H1 (cell line): ENCODE measurements around the gene INTS1. TPM values are rescaled to one million over a fixed set of nuclear protein-coding genes. Genes with fewer than 3 reads are reported as not detected.

Experiments
- CTCF ChIA-PET: fragments of 300-600 bp; sonication (Branson Sonifier 250); formaldehyde crosslinking; loops from one replicate; lab custom pipeline; 2021; ENCODE audit not compliant: partially characterized antibody; lab: Charles Lee
- POLR2A ChIA-PET: fragments of 300-600 bp; sonication (Branson Sonifier 250); formaldehyde crosslinking; loops from one replicate; lab custom pipeline; 2021; ENCODE audit warnings: inconsistent platforms; ENCODE audit not compliant: partially characterized antibody; lab: Charles Lee
- DNase-seq, 2 experiments: peaks; one replicate each; pipeline versions ENCODE4 v3.0.0 to v3.0.0-alpha.2; 2010 to 2022; ENCODE audit warnings: low spot score in 2 of 2, low read depth in 1 of 2, mixed read lengths in 1 of 2
- FAIRE-seq: peaks from 2 replicates; lab custom pipeline; 2011; peaks lifted over from hg19 to GRCh38; lab: Jason Lieb, UNC
- H2AFZ ChIP-seq: 2 replicates; pipeline ENCODE4 v1.8.1; 2012; ENCODE audit warnings: low read length, inconsistent platforms
- H2AK5ac ChIP-seq: 2 replicates; pipeline ENCODE4 v1.6.1; 2013; ENCODE audit warnings: low read depth, low read length
- H2BK120ac ChIP-seq: replicated peaks from 2 replicates; pipeline ENCODE3; 2013; ENCODE audit warnings: low read depth, low read length, inconsistent platforms
- H2BK12ac ChIP-seq: 2 replicates; pipeline ENCODE4 v1.6.1; 2013; ENCODE audit warnings: low read depth, low read length
- H2BK15ac ChIP-seq: 2 replicates; pipeline ENCODE4 v1.6.1; 2013; ENCODE audit warnings: low read length
- H2BK20ac ChIP-seq: 2 replicates; pipeline ENCODE4 v1.6.1; 2013; ENCODE audit warnings: low read length
- H2BK5ac ChIP-seq: 2 replicates; pipeline ENCODE4 v1.6.1; 2013; ENCODE audit warnings: low read depth, low read length
- H3K14ac ChIP-seq: 2 replicates; pipeline ENCODE4 v1.6.1; 2013; ENCODE audit warnings: inconsistent platforms; ENCODE audit not compliant: insufficient read length
- H3K18ac ChIP-seq: 2 replicates; pipeline ENCODE4 v1.6.1; 2013; ENCODE audit warnings: low read length; ENCODE audit errors: extremely low read depth
- H3K23ac ChIP-seq: 2 replicates; pipeline ENCODE4 v1.6.1; 2013; ENCODE audit warnings: inconsistent platforms; ENCODE audit not compliant: insufficient read length
- H3K23me2 ChIP-seq: 2 replicates; pipeline ENCODE4 v1.6.1; 2013; ENCODE audit warnings: low read depth, low read length
- H3K27ac ChIP-seq: 2 replicates; pipeline ENCODE4 v1.6.1; 2011; ENCODE audit warnings: low read depth, low read length, inconsistent platforms
- H3K27me3 ChIP-seq, 4 experiments: replicated peaks in 1 of 4; 1 replicate in 1 of 4; 2 replicates in 3 of 4; pipeline versions ENCODE4 v1.6.1 to v1.8.1; 2011 to 2013; ENCODE audit warnings: low read length in 3 of 4, mild to moderate bottlenecking in 3 of 4, inconsistent platforms in 2 of 4, mixed read lengths in 2 of 4, moderate library complexity in 1 of 4; ENCODE audit not compliant: control insufficient read depth in 3 of 4, insufficient read depth in 3 of 4; ENCODE audit errors: extremely low read depth in 1 of 4
- H3K36me3 ChIP-seq, 4 experiments: 2 replicates each; pipeline versions ENCODE4 v1.6.1 to v1.8.1; 2011 to 2013; ENCODE audit warnings: mild to moderate bottlenecking in 4 of 4, low read length in 3 of 4, moderate library complexity in 2 of 4, control low read depth in 1 of 4, inconsistent platforms in 1 of 4; ENCODE audit not compliant: insufficient read depth in 4 of 4, control insufficient read depth in 2 of 4
- H3K4ac ChIP-seq: replicated peaks from 2 replicates; pipeline ENCODE3; 2013; ENCODE audit warnings: low read length, low read depth, mixed read lengths, inconsistent platforms; ENCODE audit not compliant: insufficient read length
- H3K4me1 ChIP-seq, 4 experiments: replicated peaks in 1 of 4; 1 replicate in 1 of 4; 2 replicates in 3 of 4; pipeline versions ENCODE4 v1.6.1 to v1.8.1; 2011 to 2013; ENCODE audit warnings: low read length in 3 of 4, inconsistent platforms in 2 of 4, mixed read lengths in 1 of 4; ENCODE audit not compliant: insufficient read depth in 4 of 4, control insufficient read depth in 3 of 4
- H3K4me2 ChIP-seq, 2 experiments: 2 replicates each; pipeline versions ENCODE4 v1.6.1 to v1.8.1; 2011 to 2013; ENCODE audit warnings: low read depth in 2 of 2, low read length in 2 of 2, control low read depth in 1 of 2, inconsistent platforms in 1 of 2, mild to moderate bottlenecking in 1 of 2; ENCODE audit not compliant: insufficient read depth in 1 of 2
- H3K4me3 ChIP-seq, 4 experiments: fragments of 200-600, 300-600 bp in 1 of 4; sonication (generic), shearing (Covaris generic), sonication (Bioruptor Twin) in 1 of 4; 2 replicates each; pipeline versions ENCODE4 v1.5.1 to v1.8.1; 2011 to 2016; ENCODE audit warnings: low read length in 4 of 4, low read depth in 3 of 4, control low read depth in 2 of 4, inconsistent platforms in 2 of 4, mild to moderate bottlenecking in 2 of 4, mixed read lengths in 1 of 4, moderate library complexity in 1 of 4; ENCODE audit not compliant: insufficient read depth in 2 of 4; ENCODE audit errors: extremely low read depth in 1 of 4
- H3K56ac ChIP-seq: replicated peaks from 2 replicates; pipeline ENCODE3; 2013; ENCODE audit warnings: low read depth, mild to moderate bottlenecking, mixed read lengths, low read length, inconsistent platforms; ENCODE audit not compliant: insufficient read length
- H3K79me1 ChIP-seq: 2 replicates; pipeline ENCODE4 v1.6.1; 2013; ENCODE audit warnings: low read depth, low read length, control low read depth
- H3K79me2 ChIP-seq, 2 experiments: 2 replicates each; pipeline versions ENCODE4 v1.6.1 to v1.8.1; 2012 to 2013; ENCODE audit warnings: low read length in 2 of 2, mild to moderate bottlenecking in 2 of 2, inconsistent platforms in 1 of 2; ENCODE audit not compliant: insufficient read depth in 2 of 2, control insufficient read depth in 1 of 2
- H3K9ac ChIP-seq, 4 experiments: replicated peaks in 1 of 4; 1 replicate in 1 of 4; 2 replicates in 3 of 4; pipeline versions ENCODE4 v1.6.1 to v1.8.1; 2011 to 2013; ENCODE audit warnings: low read depth in 3 of 4, low read length in 3 of 4, control low read depth in 2 of 4, mild to moderate bottlenecking in 2 of 4, moderate library complexity in 2 of 4, inconsistent platforms in 1 of 4; ENCODE audit errors: extremely low read depth in 1 of 4
- H3K9me3 ChIP-seq, 2 experiments: 2 replicates each; pipeline versions ENCODE4 v1.6.1 to v1.8.1; 2012 to 2013; ENCODE audit warnings: mild to moderate bottlenecking in 2 of 2, moderate library complexity in 2 of 2, control low read depth in 1 of 2, inconsistent platforms in 1 of 2, low read depth in 1 of 2, low read length in 1 of 2, mixed read lengths in 1 of 2; ENCODE audit not compliant: insufficient read depth in 2 of 2
- H4K20me1 ChIP-seq, 2 experiments: replicated peaks in 1 of 2; 2 replicates each; pipeline versions ENCODE3 to v1.8.1; 2011 to 2013; ENCODE audit warnings: inconsistent platforms in 2 of 2, low read length in 2 of 2, mild to moderate bottlenecking in 1 of 2; ENCODE audit not compliant: insufficient read depth in 2 of 2, control insufficient read depth in 1 of 2
- H4K5ac ChIP-seq: 2 replicates; pipeline ENCODE4 v1.6.1; 2013; ENCODE audit warnings: low read length, low read depth, mixed read lengths, inconsistent platforms; ENCODE audit not compliant: insufficient read length
- H4K8ac ChIP-seq: 2 replicates; pipeline ENCODE4 v1.8.0; 2013; ENCODE audit warnings: mild to moderate bottlenecking, moderate library complexity, low read length, inconsistent platforms; ENCODE audit not compliant: insufficient read depth; ENCODE audit errors: extremely low read depth
- H4K91ac ChIP-seq: replicated peaks from 2 replicates; pipeline ENCODE3; 2013; ENCODE audit warnings: low read length, mixed read lengths, inconsistent platforms; ENCODE audit not compliant: insufficient read length
- CBX8 ChIP-seq: fragments of 300-800, 300-1000 bp; sonication (generic); IDR thresholded peaks from 2 replicates; pipeline ENCODE4 v1.7.1; 2016; ENCODE audit warnings: low read depth, low read length, borderline replicate concordance
- GABPA ChIP-seq: IDR thresholded peaks from 2 replicates; pipeline ENCODE4 v1.6.1; 2011; ENCODE audit warnings: mild to moderate bottlenecking, low read length, moderate library complexity, borderline replicate concordance; ENCODE audit not compliant: insufficient read depth
- JUN ChIP-seq: IDR thresholded peaks from 2 replicates; pipeline ENCODE4 v1.6.1; 2011; ENCODE audit warnings: low read depth, mild to moderate bottlenecking, improper control_type of control experiment, low read length
- NANOG ChIP-seq: IDR thresholded peaks from 2 replicates; pipeline ENCODE4 v1.6.1; 2011; ENCODE audit warnings: low read length, low read depth, mild to moderate bottlenecking, inconsistent platforms; ENCODE audit not compliant: insufficient read depth, poor library complexity, severe bottlenecking
- SIRT6 ChIP-seq: IDR thresholded peaks from one replicate; pipeline ENCODE4 v1.7.1; 2012; ENCODE audit warnings: low read length, inconsistent platforms
- SP4 ChIP-seq: IDR thresholded peaks from 2 replicates; pipeline ENCODE4 v1.6.1; 2012; ENCODE audit warnings: low read length, inconsistent platforms
- TAF7 ChIP-seq: optimal IDR thresholded peaks from 2 replicates; pipeline ENCODE3; 2011; ENCODE audit warnings: low read depth, mild to moderate bottlenecking, inconsistent platforms, low read length, moderate library complexity, borderline replicate concordance
- TEAD4 ChIP-seq: IDR thresholded peaks from 2 replicates; pipeline ENCODE4 v1.6.1; 2012; ENCODE audit warnings: low read depth, low read length, inconsistent platforms, mixed read lengths
- WGBS, 2 experiments: shearing (Covaris generic) in 1 of 2; methylation state at CpG; one replicate each; pipeline versions ENCODE4 v1.1.6 to v1.1.7; 2013 to 2015; ENCODE audit warnings: low lambda C conversion rate in 2 of 2, mixed read lengths in 2 of 2, inconsistent platforms in 1 of 2, low coverage in 1 of 2, missing lambda C conversion rate in 1 of 2; ENCODE audit not compliant: insufficient replicate concordance in 2 of 2, insufficient coverage in 1 of 2, insufficient read length in 1 of 2; ENCODE audit errors: extremely low coverage in 1 of 2, missing lambda C conversion rate in 1 of 2; 5-methylcytosine and 5-hydroxymethylcytosine counted together
- polyA plus RNA-seq, 7 experiments: library from polyadenylated mRNA; depleted of rRNA in 3 of 7; stranded (reverse) in 5 of 7; unstranded in 2 of 7; fragments of >200 nt in 5 of 7; fragments of 200-250 nt in 2 of 7; gene quantifications; 1 replicate in 5 of 7; 2 replicates in 1 of 7; 4 replicates in 1 of 7; pipeline versions ENCODE4 v1.2.1 to v1.2.3, GENCODE V29; 2011 to 2013; ENCODE audit warnings: missing spikeins in 2 of 7, mixed read lengths in 2 of 7
- total RNA-seq: library from RNA; stranded (reverse); fragmentation: NEBNext Ultra II Directional; extraction: Animal tissue kit (Norgen Biotek cat#: 25700); gene quantifications from 2 replicates; pipeline ENCODE4 v1.2.1, GENCODE V29; 2021

The INTS1 gene
- total and polyA plus RNA-seq, 2 of the 8 experiments (the other 6 are each of a cell fraction or from before 2014, with no cell fraction given): 76.9 to 104 TPM

- Histone ChIP-seq H2AK5ac (no peak overlapping the region), H3K79me2 (peaks cover 0 to 46% of the 10 kb centered on the region in 2 experiments; a peak in 3 of 4 replicates), H2BK12ac (no peak overlapping the region), H3K36me3 (peaks cover 0 to 17% (median 0%) of the 10 kb centered on the region in 4 experiments; a peak in 4 of 8 replicates), H3K9ac (no peak overlapping the region), H3K4me3 (no peak overlapping the region), H3K79me1 (peaks cover 14% of the 10 kb centered on the region), H3K18ac (no peak overlapping the region), H4K91ac (no peak overlapping the region), H3K23ac (no peak overlapping the region), H3K4ac (no peak overlapping the region), H3K14ac (no peak overlapping the region), H2BK120ac (no peak overlapping the region), H2BK5ac (no peak overlapping the region), H3K27ac (no peak overlapping the region), H2BK15ac (no peak overlapping the region), H3K56ac (no peak overlapping the region), H4K5ac (no peak overlapping the region), H2BK20ac (no peak overlapping the region), H3K4me1 (peaks cover 9 to 29% (median 21%) of the 10 kb centered on the region in 4 experiments; a peak in 6 of 7 replicates), H3K23me2 (no peaks in the 10 kb centered on the region), H3K9me3 (no peaks in the 10 kb centered on the region), H4K20me1 (peaks cover 12 to 22% of the 10 kb centered on the region in 2 experiments), H4K8ac (peak overlapping the region; percentile 68; the same call in 1 of the 2 replicates), H3K4me2 (no peak overlapping the region), H3K27me3 (no peaks in the 10 kb centered on the region), H2AFZ (no peak overlapping the region)
- DNase-seq (no peak), FAIRE-seq (no peak)
- 88% methylated on average over 17 of the region's 25 CpGs; no CpG with 5 or more reads in 1 of the 2 experiments for WGBS, 2 experiments
- ChIA-PET CTCF (interaction anchor here (1.2 to 1.8 kb wide), 2 partner anchors 16 to 17 kb away, joined by 3 to 7 read pairs; partner anchors contain the start of gene TMEM184A), POLR2A (interaction anchor here (2.6 kb wide), 1 partner anchor 15 kb away, joined by 7 read pairs; no protein-coding TSS in a partner anchor)
- TF ChIP-seq SP4: no peak
- no peak for TF ChIP-seq TEAD4
- no peak for TF ChIP-seq TAF7
- no peak for TF ChIP-seq JUN
- TF ChIP-seq GABPA: no peak
- no peak for TF ChIP-seq NANOG
- no peak for TF ChIP-seq CBX8
- TF ChIP-seq SIRT6: no peak
These were observed 34.5 kb upstream of the INTS1 start for GRCh38 chr7:1538544-1539180.
